ENCODE data around the gene AOAH.

AOAH gene

GRCh38 chr7:36626111-36626510, 98.2 kb downstream of the AOAH start:
- no peak for DNase-seq

- no peak for DNase-seq
These were observed 99.0 kb downstream of the AOAH start for GRCh38 chr7:36625247-36625646.

DNA sequence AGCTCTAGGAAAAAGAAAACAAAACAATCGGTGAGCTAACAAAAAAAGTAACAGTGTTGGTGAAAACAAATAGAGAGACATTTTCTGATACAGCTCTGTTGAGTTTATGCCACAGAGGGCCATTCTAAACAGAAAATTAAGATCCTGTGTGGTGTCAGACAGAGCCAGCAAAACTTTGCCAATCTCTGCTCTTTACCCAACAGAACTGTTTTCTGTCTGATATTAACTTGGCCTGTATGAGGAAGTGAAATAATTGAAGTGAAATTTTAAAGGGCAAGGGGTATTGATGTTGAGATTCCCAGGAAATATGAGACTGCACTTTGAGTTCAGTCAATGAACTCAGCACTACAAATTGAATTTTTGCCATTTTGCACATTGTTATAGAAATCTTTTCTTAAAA, 101.0 kb downstream of the AOAH start:
- no peak for DNase-seq

GRCh38 chr7:36621396-36621795, 102.9 kb downstream of the AOAH start:
- DNase-seq: no peak

- DNase-seq: no peak
These were observed 104.1 kb downstream of the AOAH start for GRCh38 chr7:36620166-36620708.

- DNase-seq: no peak
These were observed 106.9 kb downstream of the AOAH start for GRCh38 chr7:36617408-36617807.

DNA sequence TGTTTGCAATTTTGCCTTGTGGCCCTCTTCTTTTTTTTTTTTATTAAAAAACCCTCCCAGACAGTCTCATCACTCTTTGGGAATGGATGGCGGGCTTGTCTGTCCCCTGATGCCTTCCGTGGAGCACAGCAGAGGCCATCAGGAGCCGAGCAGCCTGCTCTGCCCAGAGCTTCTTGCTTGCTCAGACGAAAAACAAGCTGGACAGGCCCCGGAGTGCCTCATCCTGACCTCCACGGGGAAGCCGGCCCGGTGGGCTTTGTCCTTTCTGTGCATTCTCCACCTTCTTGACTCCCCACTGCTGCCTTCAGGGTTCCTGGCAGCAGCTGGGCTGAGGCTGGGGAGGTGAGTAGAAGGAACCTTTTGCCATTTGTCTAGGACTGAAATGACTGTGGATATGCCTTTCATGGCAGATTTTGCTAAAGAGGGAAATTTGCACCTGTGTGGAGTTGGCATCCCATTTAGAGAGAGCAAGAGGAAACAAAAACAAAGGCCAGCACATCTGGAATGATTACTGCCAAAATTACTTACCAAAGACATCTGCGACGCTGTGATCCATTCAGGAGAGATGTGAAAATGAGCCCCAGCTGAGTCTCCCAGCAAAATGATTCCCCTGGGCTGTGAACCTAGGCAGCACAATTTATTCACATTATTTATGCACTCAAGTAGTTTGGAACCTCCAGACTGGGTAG, 108.3 kb downstream of the AOAH start:
- no peak for DNase-seq

- DNase-seq: no peak
These were observed 109.3 kb downstream of the AOAH start for GRCh38 chr7:36614959-36615358.

DNA sequence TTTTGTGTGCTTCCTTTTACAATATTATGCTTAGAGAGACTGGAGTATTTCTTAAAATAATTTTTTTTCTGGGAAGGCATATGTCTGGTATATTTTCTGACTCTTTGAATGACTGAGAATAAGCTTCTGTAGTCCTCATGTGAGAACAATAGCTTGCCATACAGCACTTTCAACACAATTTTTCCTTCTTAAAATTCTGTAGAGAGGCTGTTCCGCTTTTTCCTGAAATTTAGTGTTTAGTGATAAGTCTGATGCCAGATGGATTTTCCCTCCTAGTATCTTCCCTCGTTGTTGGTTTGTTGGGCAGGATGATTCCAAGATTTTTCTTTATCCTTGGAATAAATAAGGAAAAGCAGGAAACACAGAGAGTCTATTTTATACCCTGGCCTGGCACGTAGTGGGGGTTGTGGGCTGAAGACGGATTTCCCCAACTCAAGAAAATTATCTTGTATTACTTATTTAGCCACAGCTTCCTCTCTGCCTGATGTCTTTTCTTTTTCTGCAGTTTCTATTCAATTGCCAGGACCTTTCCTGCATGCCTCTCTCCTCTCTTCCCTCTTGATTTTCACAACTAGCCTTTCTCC, 111.2 kb downstream of the AOAH start:
- no peak for DNase-seq

GRCh38 chr7:36611703-36612102, 112.6 kb downstream of the AOAH start:
- no peak for DNase-seq

DNA sequence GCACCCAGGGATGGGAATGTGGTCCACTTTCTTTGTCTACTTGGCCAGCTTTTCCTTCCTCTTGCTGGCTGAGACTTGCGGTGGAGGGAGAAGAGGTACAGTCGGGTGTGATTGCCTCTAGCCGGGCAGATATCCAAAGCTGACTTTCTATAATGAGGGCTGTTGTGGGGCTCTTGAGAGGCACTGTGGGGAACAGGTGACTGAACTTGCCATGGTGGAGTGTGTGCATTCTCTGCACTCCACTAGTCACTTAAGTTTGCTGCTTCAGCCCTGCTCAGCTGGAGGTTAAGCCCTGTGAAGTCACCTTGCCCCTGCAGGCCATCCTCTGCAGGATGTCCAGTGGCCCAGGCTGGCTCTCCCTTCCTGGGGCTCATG, 116.6 kb downstream of the AOAH start:
- no peak for DNase-seq

- no peak for DNase-seq
These were observed 117.1 kb downstream of the AOAH start for GRCh38 chr7:36606976-36607720.

- DNase-seq: no peak
These were observed 117.9 kb downstream of the AOAH start for GRCh38 chr7:36606153-36606975.

- DNase-seq: no peak
These were observed 118.8 kb downstream of the AOAH start for GRCh38 chr7:36605261-36606051.

GRCh38 chr7:36604806-36605205, 119.5 kb downstream of the AOAH start:
- no peak for DNase-seq

DNA sequence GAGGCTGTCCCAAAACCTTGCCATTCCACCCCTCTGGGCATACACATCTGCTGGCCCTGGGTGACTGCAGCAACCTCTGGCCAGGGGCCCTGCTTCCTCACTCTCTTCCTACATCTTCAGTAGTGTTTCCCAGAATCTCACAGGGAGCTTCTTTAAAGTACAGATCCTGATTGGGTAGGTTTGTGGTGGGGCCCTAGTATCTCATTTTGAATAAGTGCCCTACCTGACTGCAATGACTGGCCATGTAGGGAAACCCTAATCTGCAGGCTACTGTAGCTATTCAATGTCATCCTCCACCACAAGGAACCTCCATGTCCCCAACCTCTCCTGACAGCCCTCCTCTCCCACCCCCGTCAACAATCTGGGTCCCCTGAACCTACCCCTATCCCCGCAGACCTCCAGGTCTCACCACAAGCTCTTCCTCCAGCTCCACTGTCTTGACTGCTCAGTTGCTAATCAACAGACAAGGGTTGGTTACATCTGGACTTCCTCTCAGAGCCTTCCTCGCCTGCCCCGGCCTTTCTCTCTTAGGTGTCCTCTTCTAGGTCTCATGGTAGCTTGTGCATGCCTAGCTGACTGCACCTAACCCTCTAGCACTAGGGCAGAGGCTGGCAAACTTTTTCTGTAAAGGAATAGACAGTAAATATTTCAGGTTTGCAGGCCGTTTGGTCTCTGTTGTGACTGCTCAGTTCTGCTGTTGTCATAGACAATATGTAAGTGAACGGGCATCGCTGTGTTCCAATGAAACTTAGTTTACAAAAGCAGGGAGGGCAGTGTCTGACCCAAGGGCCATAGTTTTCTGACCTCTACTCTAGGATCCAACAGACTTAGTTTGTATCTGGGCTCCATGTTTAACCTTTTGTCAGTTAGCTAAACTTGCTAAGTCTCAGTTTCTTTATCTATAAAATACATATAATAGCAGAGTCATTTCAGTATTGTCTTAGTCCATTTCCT, 121.1 kb downstream of the AOAH start:
- DNase-seq: no peak

DNA sequence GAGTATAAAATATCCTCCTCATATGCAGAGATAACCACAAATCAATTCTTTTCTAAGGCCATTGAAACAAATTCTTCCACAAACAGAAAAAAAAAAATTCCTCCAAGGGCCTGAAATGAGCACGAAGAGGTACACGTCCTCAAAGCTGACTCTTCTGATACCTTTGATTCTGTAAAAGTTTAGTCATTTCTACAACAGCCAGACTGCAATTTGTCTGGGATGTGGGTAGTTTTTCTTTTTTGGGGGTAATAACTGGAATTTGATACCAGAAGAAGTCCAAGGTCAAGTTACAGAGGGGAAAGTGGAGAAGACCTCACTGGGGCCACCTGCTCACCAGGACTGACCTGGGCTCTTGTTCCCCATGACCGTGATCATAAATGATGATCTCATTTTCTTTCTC, 121.8 kb downstream of the AOAH start:
- DNase-seq: no peak

- no peak for DNase-seq
These were observed 122.7 kb downstream of the AOAH start for GRCh38 chr7:36601601-36602000.

DNA sequence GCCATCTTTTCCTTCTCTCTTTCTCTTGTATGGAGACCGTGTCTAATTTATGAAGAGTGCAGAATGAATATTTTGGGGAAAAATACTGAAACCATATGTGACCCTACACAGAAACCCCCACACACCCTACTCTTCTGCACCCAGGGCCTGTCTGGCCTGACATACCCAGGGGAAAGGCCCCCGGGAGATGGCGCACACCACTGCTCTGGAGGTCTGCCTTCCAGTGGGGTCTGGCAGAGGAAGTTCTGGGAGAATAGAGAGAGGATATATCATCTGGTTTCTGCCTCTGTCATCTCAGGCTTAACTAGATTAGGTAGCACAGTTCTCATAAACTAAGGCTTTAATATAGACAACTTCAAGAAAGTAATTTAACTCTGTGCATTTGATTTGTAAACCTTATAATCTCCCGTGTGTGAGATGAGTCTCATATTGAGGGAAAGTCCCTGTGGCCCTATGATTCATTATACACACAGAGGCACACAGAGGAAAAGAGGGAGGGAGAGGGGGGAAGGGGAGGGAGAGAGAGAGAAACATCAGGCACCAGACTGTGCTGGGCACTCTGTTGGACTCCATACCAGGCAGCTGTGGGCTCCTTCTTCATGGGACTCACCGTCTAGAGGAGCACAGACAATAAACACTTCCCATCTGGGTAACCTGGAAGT, 123.3 kb downstream of the AOAH start:
- no peak for DNase-seq

DNA sequence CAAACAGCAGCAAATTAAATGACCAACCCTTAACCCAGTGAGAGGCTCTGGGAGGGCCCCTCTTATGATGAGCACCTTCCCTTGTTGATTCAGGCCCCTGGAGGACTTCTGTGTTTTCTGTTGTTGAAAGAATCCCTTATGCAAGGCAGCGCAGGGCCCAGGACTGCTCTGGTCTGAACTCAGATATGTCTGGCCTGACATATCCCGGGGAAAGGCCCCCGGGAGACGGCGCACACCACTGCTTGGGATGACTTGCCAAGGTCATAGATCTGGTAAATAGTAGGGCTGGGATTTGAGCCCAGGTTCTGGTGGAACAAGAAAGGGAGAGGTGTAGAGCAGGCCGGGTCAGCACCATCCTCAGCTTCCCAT, 124.0 kb downstream of the AOAH start:
- DNase-seq: no peak
